ENCODE results near the gene LARP4B.

DNA sequence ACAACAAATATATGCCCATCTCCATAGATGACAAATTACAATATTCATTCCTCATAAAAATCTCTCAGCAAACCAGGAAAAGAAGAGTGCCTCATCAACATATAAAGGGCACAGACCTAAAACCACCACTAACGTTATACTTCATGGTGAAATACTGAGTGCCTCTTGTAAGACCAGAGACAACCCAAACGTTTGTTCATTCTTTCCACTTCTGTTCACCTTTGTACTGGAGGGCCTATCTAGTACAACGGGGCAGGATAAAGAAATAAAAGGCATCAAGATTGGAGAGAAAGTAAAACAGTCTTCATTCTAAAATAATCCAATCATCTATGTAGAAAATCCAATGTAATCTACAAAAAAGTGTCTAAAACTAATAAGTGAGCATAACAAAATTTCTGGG is 79.1 kb downstream of the LARP4B start:
- TF ChIP-seq, protein P1, sequence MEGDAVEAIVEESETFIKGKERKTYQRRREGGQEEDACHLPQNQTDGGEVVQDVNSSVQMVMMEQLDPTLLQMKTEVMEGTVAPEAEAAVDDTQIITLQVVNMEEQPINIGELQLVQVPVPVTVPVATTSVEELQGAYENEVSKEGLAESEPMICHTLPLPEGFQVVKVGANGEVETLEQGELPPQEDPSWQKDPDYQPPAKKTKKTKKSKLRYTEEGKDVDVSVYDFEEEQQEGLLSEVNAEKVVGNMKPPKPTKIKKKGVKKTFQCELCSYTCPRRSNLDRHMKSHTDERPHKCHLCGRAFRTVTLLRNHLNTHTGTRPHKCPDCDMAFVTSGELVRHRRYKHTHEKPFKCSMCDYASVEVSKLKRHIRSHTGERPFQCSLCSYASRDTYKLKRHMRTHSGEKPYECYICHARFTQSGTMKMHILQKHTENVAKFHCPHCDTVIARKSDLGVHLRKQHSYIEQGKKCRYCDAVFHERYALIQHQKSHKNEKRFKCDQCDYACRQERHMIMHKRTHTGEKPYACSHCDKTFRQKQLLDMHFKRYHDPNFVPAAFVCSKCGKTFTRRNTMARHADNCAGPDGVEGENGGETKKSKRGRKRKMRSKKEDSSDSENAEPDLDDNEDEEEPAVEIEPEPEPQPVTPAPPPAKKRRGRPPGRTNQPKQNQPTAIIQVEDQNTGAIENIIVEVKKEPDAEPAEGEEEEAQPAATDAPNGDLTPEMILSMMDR (IDR thresholded peaks at IDR 0.05) = no peak
- no peak for TF ChIP-seq POLR2A (IDR thresholded peaks at IDR 0.05)
